MM.1S (cell line): ENCODE results near the gene AKAP13.

Source experiments
- DNase-seq: peaks from one replicate; pipeline ENCODE4 v3.0.0-alpha.2; 2015
- H2AFZ ChIP-seq: fragments of 300-600 bp; sonication (generic); 2 replicates; pipeline ENCODE4 v1.6.0; 2016; ENCODE audit warnings: antibody characterized with exemption, low read length
- H3F3A ChIP-seq: fragments of 300-600 bp; sonication (generic); 2 replicates; pipeline ENCODE4 v1.6.1; 2016; ENCODE audit warnings: mild to moderate bottlenecking, antibody characterized with exemption, low read length, moderate library complexity, mixed read lengths; ENCODE audit not compliant: insufficient read depth
- H3K27ac ChIP-seq: fragments of 300-600 bp; sonication (generic); 2 replicates; pipeline ENCODE4 v1.5.1; 2016; ENCODE audit warnings: mild to moderate bottlenecking, low read length
- H3K27me3 ChIP-seq: fragments of 300-600 bp; sonication (generic); replicated peaks from 2 replicates; pipeline ENCODE4 v1.6.0; 2016; ENCODE audit warnings: low read length; ENCODE audit not compliant: insufficient read depth
- H3K36me3 ChIP-seq: fragments of 300-600 bp; sonication (generic); replicated peaks from 2 replicates; pipeline ENCODE4 v1.6.1; 2016; ENCODE audit warnings: mild to moderate bottlenecking, low read length, mixed read lengths; ENCODE audit not compliant: insufficient read depth
- H3K4me1 ChIP-seq: fragments of 300-600 bp; sonication (generic); 2 replicates; pipeline ENCODE4 v1.6.1; 2016; ENCODE audit warnings: low read length, mixed read lengths
- H3K4me2 ChIP-seq: fragments of 300-600 bp; sonication (generic); 2 replicates; pipeline ENCODE4 v1.6.0; 2016; ENCODE audit warnings: low read depth, low read length
- H3K4me3 ChIP-seq: fragments of 300-600 bp; sonication (generic); 2 replicates; pipeline ENCODE4 v1.5.1; 2016; ENCODE audit warnings: low read length, mixed read lengths
- H3K79me2 ChIP-seq: fragments of 300-600 bp; sonication (generic); 2 replicates; pipeline ENCODE4 v1.6.1; 2016; ENCODE audit warnings: mixed run types, low read length, mixed read lengths
- H3K9ac ChIP-seq: fragments of 300-600 bp; sonication (generic); 2 replicates; pipeline ENCODE4 v1.6.1; 2016; ENCODE audit warnings: low read length, mixed read lengths
- H3K9me2 ChIP-seq: fragments of 300-600 bp; sonication (generic); replicated peaks from 2 replicates; pipeline ENCODE4 v1.6.1; 2016; ENCODE audit warnings: mild to moderate bottlenecking, low read length, mixed read lengths; ENCODE audit not compliant: insufficient read depth
- H3K9me3 ChIP-seq: fragments of 300-600 bp; sonication (generic); replicated peaks from 2 replicates; pipeline ENCODE4 v1.6.1; 2016; ENCODE audit warnings: mild to moderate bottlenecking, low read length, mixed read lengths; ENCODE audit not compliant: insufficient read depth
- H4K20me1 ChIP-seq: fragments of 300-600 bp; sonication (generic); 2 replicates; pipeline ENCODE4 v1.6.1; 2016; ENCODE audit warnings: mild to moderate bottlenecking, low read length, moderate library complexity, mixed read lengths; ENCODE audit not compliant: insufficient read depth
- CTCF ChIP-seq: fragments of 300-600 bp; sonication (generic); IDR thresholded peaks from 2 replicates; pipeline ENCODE4 v1.5.1; 2016; ENCODE audit warnings: antibody characterized with exemption, low read length, mixed read lengths
- EZH2 ChIP-seq: fragments of 300-600 bp; sonication (generic); optimal IDR thresholded peaks from 2 replicates; pipeline ENCODE3; 2017; ENCODE audit warnings: low read depth, mild to moderate bottlenecking, antibody characterized with exemption, low read length, mixed read lengths
- EZH2phosphoT487 ChIP-seq: fragments of 300-600 bp; sonication (generic); IDR thresholded peaks from 2 replicates; pipeline ENCODE4 v1.6.1; 2018; ENCODE audit warnings: antibody characterized with exemption, low read length

The AKAP13 gene

GRCh38 chr15:85380217-85380811 lies at the start of gene AKAP13:
Gene AKAP13, plus strand, starts transcription at chr15:85380603. Its CDS starts 105,118 bp downstream, at chr15:85485721.
- Histone ChIP-seq H3K27ac (peak within 1 kb of the TSS; percentile 81), H3K4me1 (0 out of 2 replicates have a peak, but pooled peaks cover 5% of the 10 kb centered on the region)

GRCh38 chr15:85330901-85331588 lies 49.4 kb upstream of the AKAP13 start:
- Histone ChIP-seq H3K4me1 (peaks cover 16% of the 10 kb centered on the region), H3K4me2 (peak overlapping the region; percentile 90), H3K4me3 (peak overlapping the region; percentile 60), H3K9me2 (no peaks in the 10 kb centered on the region), H4K20me1 (no peaks in the 10 kb centered on the region), H3K9me3 (no peaks in the 10 kb centered on the region), H3K36me3 (no peaks in the 10 kb centered on the region), H3K9ac (peak overlapping the region; percentile 60), H3K27ac (peak overlapping the region; percentile 86), H2AFZ (peak overlapping the region; percentile 72), H3F3A (peaks cover 27% of the 10 kb centered on the region), H3K79me2 (no peaks in the 10 kb centered on the region), H3K27me3 (no peaks in the 10 kb centered on the region)
- TF ChIP-seq EZH2 (no peak), CTCF (peak; percentile 87)
- peak; percentile 96 for DNase-seq

More at GRCh38 chr15:85380217-85380811, at the start of gene AKAP13:
- H3K4me3 ChIP-seq: peak within 1 kb of the TSS; percentile 69
- H3K36me3 ChIP-seq: no peaks in the 10 kb centered on the region
- H3F3A ChIP-seq: peaks cover 13% of the 10 kb centered on the region
- TF ChIP-seq CTCF: no peak
- no peak for TF ChIP-seq EZH2
- no peak for TF ChIP-seq EZH2phosphoT487
- H3K9me3 ChIP-seq: no peaks in the 10 kb centered on the region
- peaks cover 42% of the 10 kb centered on the region for H3K79me2 ChIP-seq
- peak within 1 kb of the TSS; percentile 65 for H3K4me2 ChIP-seq
- H3K27me3 ChIP-seq: no peaks in the 10 kb centered on the region
- no peaks in the 10 kb centered on the region for H4K20me1 ChIP-seq
- DNase-seq: peak; percentile 100
- no peaks in the 10 kb centered on the region for H3K9me2 ChIP-seq
- H2AFZ ChIP-seq: peak within 1 kb of the TSS; percentile 88
- H3K9ac ChIP-seq: peak within 1 kb of the TSS; percentile 67; the same call in 1 of the 2 replicates

- no peaks in the 10 kb centered on the region for H3K79me2 ChIP-seq
- H3K36me3 ChIP-seq: no peaks in the 10 kb centered on the region
- H2AFZ ChIP-seq: peak overlapping the region; percentile 72
- peak overlapping the region; percentile 90 for H3K4me2 ChIP-seq
- peaks cover 27% of the 10 kb centered on the region for H3F3A ChIP-seq
- H3K9me3 ChIP-seq: no peaks in the 10 kb centered on the region
- no peaks in the 10 kb centered on the region for H3K27me3 ChIP-seq
- peak overlapping the region; percentile 60; the same call in 1 of the 2 replicates for H3K4me3 ChIP-seq
- TF ChIP-seq CTCF: no peak
- no peak for TF ChIP-seq EZH2phosphoT487
- TF ChIP-seq EZH2: no peak
- peaks cover 16% of the 10 kb centered on the region for H3K4me1 ChIP-seq
- H3K9ac ChIP-seq: peak overlapping the region; percentile 38; the same call in 1 of the 2 replicates
- no peaks in the 10 kb centered on the region for H4K20me1 ChIP-seq
- H3K27ac ChIP-seq: peak overlapping the region; percentile 86; the same call in 1 of the 2 replicates
- DNase-seq: no peak
- H3K9me2 ChIP-seq: no peaks in the 10 kb centered on the region
Measured at GRCh38 chr15:85331655-85332285, 48.6 kb upstream of the AKAP13 start.
